Measurements from ENCODE around the gene KIF1B. TPM values are rescaled to one million over a fixed set of nuclear protein-coding genes. Genes with fewer than 3 reads are reported as not detected.
"Not testable (repeated sequence)": the region's sequence is repeated elsewhere in the genome, so short reads cannot be mapped to it uniquely, and the experiment has no call there.

The KIF1B gene
- total RNA-seq, 1 donor from 2014 or later, result 93.6 TPM

GRCh38 chr1:10192263-10192662 lies 18.1 kb upstream of the KIF1B start:
- intact Hi-C loops (cut with DNase I), result no loop called here
- DNase-seq (ENCODE audit: low spot score), result no peak

DNA sequence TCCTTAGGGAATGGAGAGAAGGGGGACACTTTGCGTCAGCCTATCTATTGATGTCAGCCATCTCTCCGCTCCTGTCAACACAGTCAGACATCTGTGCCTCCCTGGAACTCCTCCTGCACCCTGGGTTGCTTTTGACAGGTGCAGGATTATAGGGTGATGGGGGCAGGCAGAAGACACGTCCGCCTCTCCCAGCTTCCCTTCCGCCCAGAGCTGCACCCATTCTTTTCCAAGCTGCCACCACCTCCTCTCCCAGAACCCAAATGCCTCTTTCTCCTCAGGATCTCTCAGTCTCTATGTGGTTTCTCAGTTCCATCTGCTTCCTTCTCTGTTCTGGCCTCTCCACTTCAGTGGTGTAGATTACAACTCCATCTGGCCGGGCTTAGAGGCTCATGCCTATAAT lies 17.1 kb upstream of the KIF1B start:
- intact Hi-C loops (cut with DNase I), result no loop called here
- no peak for DNase-seq (ENCODE audit: low spot score)

GRCh38 chr1:10195570-10195969 lies 14.8 kb upstream of the KIF1B start:
- no peak for DNase-seq (ENCODE audit: low spot score)
- intact Hi-C loops (cut with DNase I), result no loop called here

DNA sequence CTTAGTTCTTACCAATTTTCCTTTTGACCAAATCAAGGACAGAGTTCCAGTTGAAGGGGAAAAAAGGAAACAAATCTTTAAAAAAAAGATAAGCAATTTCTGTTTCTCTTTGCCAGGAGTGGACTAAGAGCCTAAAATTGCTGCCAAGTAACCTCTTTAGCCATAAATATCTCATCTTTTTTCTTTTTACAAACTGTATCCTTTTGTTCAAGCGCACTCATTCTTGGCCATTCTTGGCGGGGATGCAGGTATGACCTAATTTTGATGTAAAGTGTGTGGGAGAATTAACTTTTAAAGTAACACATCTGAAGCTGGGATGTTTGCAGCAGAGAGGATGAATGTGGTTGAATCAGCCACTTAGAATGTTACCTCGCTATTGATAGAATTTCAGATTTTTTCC lies 13.4 kb upstream of the KIF1B start:
- no peak for DNase-seq (ENCODE audit: low spot score)
- intact Hi-C loops (cut with DNase I), result no loop called here

GRCh38 chr1:10200620-10201019 lies 9.8 kb upstream of the KIF1B start:
- intact Hi-C loops (cut with DNase I), result no loop called here

DNA sequence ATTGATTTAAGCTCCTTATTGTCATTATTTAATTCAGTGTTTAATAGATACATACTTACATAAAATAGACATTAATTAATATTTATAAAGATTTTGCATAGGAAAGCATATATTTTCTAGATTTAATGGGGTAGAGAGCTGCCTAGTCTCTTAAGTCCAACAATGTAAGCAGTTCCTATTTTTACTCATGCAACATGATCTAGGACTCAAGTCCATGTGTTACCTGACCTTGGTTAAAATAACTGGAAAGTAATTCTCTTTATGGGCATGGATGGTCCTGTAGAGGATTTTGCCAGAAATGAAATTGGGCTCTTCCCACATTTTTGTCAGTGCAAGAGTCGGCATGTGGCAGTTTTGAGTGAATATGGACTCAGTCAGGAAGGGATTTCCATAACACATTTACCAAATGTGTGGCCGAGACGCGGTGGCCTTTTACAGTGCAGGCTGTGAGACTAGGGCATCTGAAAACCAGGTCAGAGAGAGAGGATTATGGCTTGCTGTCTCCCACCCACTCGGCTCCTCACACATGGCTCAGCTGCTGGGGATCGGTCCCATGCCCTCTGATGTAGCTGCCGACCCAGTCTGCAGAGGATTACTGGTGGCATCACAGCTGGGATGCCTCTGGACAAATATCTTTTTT lies 6.2 kb upstream of the KIF1B start:
- no peak for DNase-seq (ENCODE audit: low spot score)
- intact Hi-C loops (cut with DNase I), result no loop called here

More at GRCh38 chr1:10200620-10201019, 9.8 kb upstream of the KIF1B start:
- no peak for DNase-seq (ENCODE audit: low spot score)

DNA sequence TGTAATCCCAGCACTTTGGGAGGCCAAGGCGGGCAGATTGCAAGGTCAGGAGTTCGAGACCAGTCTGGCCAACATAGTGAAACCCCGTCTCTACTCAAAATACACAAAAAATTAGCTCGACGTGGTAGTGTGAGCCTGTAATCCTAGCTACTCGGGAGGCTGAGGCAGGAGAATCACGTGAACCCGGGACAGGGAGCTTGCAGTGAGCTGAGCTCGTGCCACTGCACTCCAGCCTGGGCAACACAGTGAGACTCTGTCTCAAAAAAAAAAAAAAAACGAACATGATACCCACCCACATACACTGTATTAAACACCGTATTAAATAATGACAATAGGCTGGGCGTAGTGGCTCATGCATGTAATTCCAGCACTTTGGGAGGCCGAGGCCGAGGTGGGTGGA lies 5.2 kb upstream of the KIF1B start:
- not testable (repeated sequence) for DNase-seq (ENCODE audit: low spot score)

DNA sequence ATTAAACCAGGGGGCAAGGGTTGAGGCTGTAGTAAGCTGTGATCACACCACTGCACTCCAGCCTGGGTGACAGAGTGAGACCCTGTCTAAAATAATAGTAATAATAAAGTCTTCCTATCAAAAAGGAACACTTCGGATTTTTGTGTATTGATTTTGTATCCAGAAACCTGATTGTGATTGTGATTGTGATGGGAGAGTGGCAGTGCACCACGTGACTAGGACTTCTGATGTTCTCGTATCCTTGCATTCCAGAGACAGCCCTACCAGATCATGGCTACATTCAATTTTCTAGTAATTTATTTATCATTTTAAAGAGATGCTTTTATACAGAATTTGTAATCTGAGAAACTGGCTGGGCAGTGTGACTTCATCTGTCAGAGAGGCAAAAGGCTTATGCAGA lies 2.6 kb upstream of the KIF1B start:
- intact Hi-C loops (cut with DNase I), result no loop called here
- DNase-seq (ENCODE audit: low spot score), result no peak

More for the DNA sequence above, 5.2 kb upstream of the KIF1B start:
- intact Hi-C loops (cut with DNase I), result not testable (repeated sequence)

GRCh38 chr1:10208537-10208936 lies 1.8 kb upstream of the KIF1B start:
- peak; percentile 79 for DNase-seq (ENCODE audit: low spot score)
- intact Hi-C loops (cut with DNase I), result no loop called here

DNA sequence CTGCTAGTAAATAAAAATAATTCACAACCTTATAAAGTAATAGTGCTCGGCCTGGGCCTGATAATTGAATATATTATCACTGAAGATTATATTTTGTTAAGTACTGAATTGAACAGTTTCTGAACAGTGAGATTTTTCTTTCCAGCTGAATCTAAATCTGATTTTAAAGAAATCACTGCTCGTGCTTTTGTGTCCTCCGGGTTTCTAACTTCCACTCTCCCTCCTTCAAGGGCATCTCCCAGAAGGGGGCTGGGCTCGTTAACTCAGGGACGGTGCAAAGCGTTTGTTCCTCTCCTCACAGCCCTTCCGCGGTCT lies 823 bp upstream of the KIF1B start:
- intact Hi-C loops (cut with DNase I), result no loop called here
- no peak for DNase-seq (ENCODE audit: low spot score)

DNA sequence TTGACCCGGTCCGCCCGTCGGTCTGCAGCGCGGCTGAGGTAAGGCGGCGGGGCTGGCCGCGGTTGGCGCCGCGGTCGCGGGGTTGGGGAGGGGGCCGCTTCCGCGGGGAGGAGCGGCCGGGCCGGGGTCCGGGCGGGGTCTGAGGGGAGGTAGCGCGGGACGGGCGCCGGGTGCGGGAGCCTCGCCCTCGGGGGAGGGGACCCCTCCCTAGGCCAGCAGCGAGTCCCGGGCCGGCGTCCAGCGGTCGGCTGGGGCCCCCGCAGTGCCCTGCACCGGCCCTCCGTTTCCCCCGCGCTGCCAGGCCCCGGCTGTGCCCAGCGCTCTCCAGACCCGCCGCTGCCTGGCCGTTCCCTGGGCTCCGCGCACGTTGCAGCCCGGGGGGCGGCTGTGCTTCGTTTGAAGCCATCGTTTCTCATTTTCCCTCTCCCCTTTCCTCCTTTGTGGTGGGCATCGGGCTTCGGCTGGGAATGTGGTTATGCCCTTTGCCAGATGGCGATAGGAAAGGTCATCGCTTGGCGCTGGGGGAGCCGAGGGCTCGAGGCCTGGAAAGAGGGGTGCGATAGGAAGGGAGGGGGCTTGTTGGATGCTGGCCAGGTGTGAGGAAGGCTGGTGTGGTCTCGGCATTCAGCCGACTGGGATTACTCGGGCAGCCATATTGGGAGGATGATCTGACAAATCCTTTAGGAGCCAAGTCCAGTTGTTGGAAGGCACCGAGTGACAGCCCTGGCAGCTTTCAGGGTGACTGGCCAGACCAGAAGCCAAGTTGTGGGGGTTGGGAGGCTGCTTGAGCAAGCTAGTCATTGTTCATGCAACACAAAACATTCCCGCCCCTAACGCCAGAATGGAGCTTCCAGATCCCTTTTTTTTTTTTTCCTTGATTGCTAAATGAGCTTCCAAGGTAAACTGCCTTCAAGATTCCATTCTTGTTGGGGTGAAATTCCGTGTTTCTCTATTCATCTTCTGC lies 753 bp downstream of the KIF1B start:
- intact Hi-C loops (cut with DNase I), result loop anchor here (1.0 to 5.0 kb wide), 3 partner anchors 59 to 127 kb away; no protein-coding TSS in a partner anchor

DNA sequence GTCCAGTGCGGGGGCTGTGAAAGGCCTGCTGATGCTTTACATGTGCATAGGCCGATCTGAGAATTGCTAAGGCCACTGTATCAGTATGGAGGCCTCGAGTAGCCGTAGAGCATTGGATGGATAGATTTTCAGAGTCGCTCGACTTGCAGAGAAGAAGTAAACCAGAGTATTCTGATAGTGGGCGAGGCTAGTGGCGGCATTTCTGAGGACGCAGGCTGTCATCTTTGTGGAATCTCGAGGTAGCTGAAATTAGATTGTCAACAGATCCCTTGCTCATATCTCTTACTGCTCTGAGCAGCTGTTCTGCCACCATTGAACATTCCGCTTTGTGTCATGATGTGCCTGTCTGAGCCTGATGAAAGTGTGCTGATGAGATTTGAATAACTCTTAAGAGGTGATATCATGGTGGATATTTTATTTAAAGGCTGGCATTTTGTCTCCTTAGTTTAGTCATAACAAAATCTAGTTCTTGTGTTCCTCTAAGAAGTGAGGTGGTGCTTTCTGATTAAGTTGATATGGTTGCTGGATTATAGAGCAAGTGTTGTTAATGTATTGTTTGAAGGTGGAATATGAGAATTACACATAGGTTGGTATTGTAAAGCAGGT lies 1.5 kb downstream of the KIF1B start:
- intact Hi-C loops (cut with DNase I), result loop anchor here (1.0 to 5.0 kb wide), 3 partner anchors 60 to 126 kb away; no protein-coding TSS in a partner anchor
- DNase-seq (ENCODE audit: low spot score), result no peak

More for the DNA sequence above, 753 bp downstream of the KIF1B start:
- peak; percentile 95 for DNase-seq (ENCODE audit: low spot score)

DNA sequence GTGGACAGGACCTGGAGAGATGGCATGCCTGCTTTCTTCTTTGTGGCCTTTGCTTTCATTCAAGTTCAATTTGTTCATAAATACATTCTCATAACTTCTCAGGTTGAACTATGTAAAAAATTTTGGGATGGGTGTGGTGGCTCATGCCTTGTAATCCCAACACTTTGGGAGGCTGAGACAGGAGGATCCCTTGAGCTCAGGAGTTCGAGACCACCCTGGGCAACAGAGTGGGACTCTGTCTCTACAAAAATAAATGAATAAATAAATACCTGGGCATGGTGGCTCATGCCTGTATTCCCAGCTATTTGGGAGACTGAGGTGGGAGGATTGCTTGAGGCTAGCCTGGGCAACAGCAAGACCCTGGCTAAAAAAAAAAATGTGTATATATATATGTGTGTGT lies 2.1 kb downstream of the KIF1B start:
- intact Hi-C loops (cut with DNase I), result loop anchor here (5.0 kb wide), 1 partner anchor 60 kb away; no protein-coding TSS in a partner anchor
- DNase-seq (ENCODE audit: low spot score), result no peak

DNA sequence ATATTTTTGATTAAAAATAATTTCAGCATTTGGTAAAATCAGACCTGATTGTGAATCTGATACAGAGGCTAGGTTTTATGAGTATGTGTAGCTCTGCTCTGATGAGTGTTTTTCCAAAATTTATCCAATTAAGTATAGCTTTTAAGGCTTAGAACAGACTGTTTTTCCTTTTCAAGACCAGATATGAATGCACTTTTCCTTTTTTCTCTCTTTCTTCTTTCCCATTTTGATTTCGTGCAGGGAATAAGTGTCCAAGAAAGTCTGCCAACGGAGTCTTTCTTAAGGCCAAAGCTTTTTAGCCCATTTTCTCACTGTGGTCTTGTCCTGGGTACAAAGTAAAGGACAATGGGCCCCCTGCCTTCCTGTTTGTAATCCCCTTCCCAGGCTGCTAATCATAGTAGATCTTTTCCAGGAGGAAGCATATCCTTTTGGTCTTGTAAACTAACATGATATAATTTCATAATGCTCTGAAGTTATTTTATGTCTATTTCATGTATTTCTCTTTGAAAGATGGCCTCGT lies 2.9 kb downstream of the KIF1B start:
- intact Hi-C loops (cut with DNase I), result loop anchor here (5.0 kb wide), 1 partner anchor 61 kb away; no protein-coding TSS in a partner anchor
- no peak for DNase-seq (ENCODE audit: low spot score)

DNA sequence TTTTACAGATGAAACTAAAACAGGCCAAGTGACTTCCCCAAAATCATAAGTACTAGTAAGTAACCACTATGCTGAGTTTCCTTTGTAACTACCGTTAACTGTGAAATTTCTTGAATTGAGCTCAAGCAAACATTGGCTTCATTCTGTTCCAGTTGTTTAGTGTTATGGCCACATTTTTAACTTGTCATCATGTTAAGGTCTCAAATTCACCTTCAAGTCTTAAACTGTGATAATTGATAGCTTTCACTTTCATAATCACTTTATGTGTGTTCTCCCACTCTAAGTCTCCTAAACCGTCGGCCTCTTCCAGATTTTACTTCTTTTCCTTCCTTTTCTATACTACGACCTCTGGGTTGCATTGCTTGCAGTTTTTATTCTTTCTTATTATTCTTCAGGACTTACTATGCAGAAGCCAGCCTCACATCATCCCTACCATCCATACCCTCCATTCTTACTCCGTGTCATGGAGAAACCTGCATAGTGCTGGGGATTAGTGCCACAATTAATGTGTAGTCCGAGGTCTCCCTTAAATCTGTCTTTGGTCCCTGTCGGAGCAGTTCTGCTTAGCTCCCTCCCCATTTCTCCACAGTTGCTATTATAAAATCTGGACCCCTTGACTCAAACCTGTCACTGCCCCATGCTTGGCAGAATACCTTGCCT lies 5.8 kb downstream of the KIF1B start:
- no peak for DNase-seq (ENCODE audit: low spot score)

GRCh38 chr1:10217748-10218441 lies 7.5 kb downstream of the KIF1B start:
- intact Hi-C loops (cut with DNase I), result loop anchor here (5.0 kb wide), 1 partner anchor 34 kb away; no protein-coding TSS in a partner anchor
- no peak for DNase-seq (ENCODE audit: low spot score)

More for the DNA sequence above, 5.8 kb downstream of the KIF1B start:
- intact Hi-C loops (cut with DNase I), result loop anchor here (5.0 kb wide), 1 partner anchor 36 kb away; no protein-coding TSS in a partner anchor

DNA sequence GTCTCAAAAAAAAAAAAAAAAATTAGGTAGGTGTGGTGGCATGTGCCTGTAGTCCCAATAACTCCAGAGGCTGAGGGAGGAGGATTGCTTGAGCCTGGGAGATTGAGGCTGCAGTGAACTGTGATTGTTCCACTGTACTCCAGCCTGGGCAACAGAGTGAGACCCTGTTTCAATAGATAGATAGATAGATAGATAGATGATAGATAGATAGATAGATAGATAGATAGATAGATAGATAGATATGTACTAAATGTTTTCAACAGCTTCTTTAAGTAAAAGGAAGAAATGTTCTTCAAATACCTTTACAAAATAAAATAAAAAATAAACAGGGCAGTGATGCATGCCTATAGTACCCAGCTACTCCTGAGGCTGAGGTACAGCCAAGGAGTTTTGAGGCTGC lies 9.8 kb downstream of the KIF1B start:
- no peak for DNase-seq (ENCODE audit: low spot score)
- intact Hi-C loops (cut with DNase I), result no loop called here

- not testable (repeated sequence) for DNase-seq (ENCODE audit: low spot score)
Measured at GRCh38 chr1:10220657-10221056, 10.3 kb downstream of the KIF1B start.

DNA sequence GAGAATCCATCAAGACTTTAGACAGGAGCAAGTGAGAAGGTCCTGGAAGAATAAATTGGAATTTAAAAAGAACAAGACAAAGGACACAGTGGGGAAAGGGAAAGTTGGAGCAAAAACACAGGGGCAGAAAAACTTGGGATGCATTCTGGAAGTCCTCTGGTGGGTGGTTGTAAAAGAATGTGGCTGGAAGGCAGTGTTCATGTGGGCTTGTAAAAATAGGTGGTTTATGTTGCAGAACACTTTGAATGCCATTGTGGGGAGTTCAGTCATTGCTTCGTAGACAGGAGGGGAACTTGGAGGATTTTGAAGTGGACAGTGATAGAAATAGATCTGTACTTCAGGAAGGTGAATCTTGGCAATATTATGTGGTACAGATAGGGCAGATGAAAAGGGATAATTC lies 15.2 kb downstream of the KIF1B start:
- intact Hi-C loops (cut with DNase I), result no loop called here

More at GRCh38 chr1:10220657-10221056, 10.3 kb downstream of the KIF1B start:
- intact Hi-C loops (cut with DNase I), result not testable (repeated sequence)

More for the DNA sequence above, 15.2 kb downstream of the KIF1B start:
- DNase-seq (ENCODE audit: low spot score), result no peak
